ENCODE results near the gene TET1.
"Not testable (repeated sequence)": the region's sequence is repeated elsewhere in the genome, so short reads cannot be mapped to it uniquely, and the experiment has no call there.

Gene TET1

GRCh38 chr10:68606918-68607317, 46.8 kb downstream of the TET1 start:
- no peak for DNase-seq (ENCODE audit: low read depth in 2 of 2)

GRCh38 chr10:68610023-68610422, 49.9 kb downstream of the TET1 start:
- not testable (repeated sequence) for DNase-seq (ENCODE audit: low read depth in 2 of 2)

GRCh38 chr10:68611227-68611626, 51.1 kb downstream of the TET1 start:
- DNase-seq (ENCODE audit: low read depth in 2 of 2), result no peak

- DNase-seq (ENCODE audit: low read depth in 2 of 2), result not testable (repeated sequence)
Measured at GRCh38 chr10:68613974-68614373, 53.8 kb downstream of the TET1 start.

- DNase-seq (ENCODE audit: low read depth in 2 of 2), result not testable (repeated sequence)
Measured at GRCh38 chr10:68617691-68618090, 57.6 kb downstream of the TET1 start.

GRCh38 chr10:68618234-68618633, 58.1 kb downstream of the TET1 start:
- no peak for DNase-seq (ENCODE audit: low read depth in 2 of 2)

GRCh38 chr10:68619595-68619994, 59.5 kb downstream of the TET1 start:
- no peak for DNase-seq (ENCODE audit: low read depth in 2 of 2)

- no peak for DNase-seq (ENCODE audit: low read depth in 2 of 2)
Measured at GRCh38 chr10:68625316-68625921, 65.3 kb downstream of the TET1 start.

- DNase-seq (ENCODE audit: low read depth in 2 of 2), result no peak
Measured at GRCh38 chr10:68628576-68629127, 68.5 kb downstream of the TET1 start.

GRCh38 chr10:68632271-68632560, 72.1 kb downstream of the TET1 start:
- not testable (repeated sequence) for DNase-seq (ENCODE audit: low read depth in 2 of 2)

- DNase-seq (ENCODE audit: low read depth in 2 of 2), result no peak
Measured at GRCh38 chr10:68633281-68633680, 73.1 kb downstream of the TET1 start.

GRCh38 chr10:68633816-68634466, 73.8 kb downstream of the TET1 start:
- DNase-seq (ENCODE audit: low read depth in 2 of 2), result no peak

GRCh38 chr10:68636335-68636734, 76.2 kb downstream of the TET1 start:
- no peak for DNase-seq (ENCODE audit: low read depth in 2 of 2)

GRCh38 chr10:68643550-68643949, 83.4 kb downstream of the TET1 start:
- DNase-seq (ENCODE audit: low read depth in 2 of 2), result not testable (repeated sequence)

GRCh38 chr10:68647672-68648341, 87.7 kb downstream of the TET1 start:
- peak; percentile 81 to 86 for DNase-seq (ENCODE audit: low read depth in 2 of 2)

GRCh38 chr10:68655620-68656126, 95.5 kb downstream of the TET1 start:
- no peak for DNase-seq (ENCODE audit: low read depth in 2 of 2)

- peak; percentile 64 to 74 for DNase-seq (ENCODE audit: low read depth in 2 of 2)
Measured at GRCh38 chr10:68665841-68666240, 105.7 kb downstream of the TET1 start.

- DNase-seq (ENCODE audit: low read depth in 2 of 2), result peak; percentile 95
Measured at GRCh38 chr10:68666280-68666760, 106.2 kb downstream of the TET1 start.

GRCh38 chr10:68668231-68668630, 108.1 kb downstream of the TET1 start:
- no peak for DNase-seq (ENCODE audit: low read depth in 2 of 2)

- DNase-seq (ENCODE audit: low read depth in 2 of 2), result no peak
Measured at GRCh38 chr10:68668972-68669371, 108.8 kb downstream of the TET1 start.

- DNase-seq (ENCODE audit: low read depth in 2 of 2), result no peak
Measured at GRCh38 chr10:68684413-68684812, 124.3 kb downstream of the TET1 start.

- no peak for DNase-seq (ENCODE audit: low read depth in 2 of 2)
Measured at GRCh38 chr10:68696018-68696417, 135.9 kb downstream of the TET1 start.

- no peak for DNase-seq (ENCODE audit: low read depth in 2 of 2)
Measured at GRCh38 chr10:68697106-68697505, 137.0 kb downstream of the TET1 start.

Data from fibroblast of skin of left quadriceps (primary cell).